GM23248 (cell line): ENCODE data around the gene PMP22.

Source experiments
- EZH2 ChIP-seq: fragments of 200-600 bp; sonication (generic); IDR thresholded peaks from 2 replicates; pipeline ENCODE4 v1.6.1; 2018; ENCODE audit warnings: antibody characterized with exemption, mild to moderate bottlenecking; ENCODE audit not compliant: insufficient read depth, poor library complexity, severe bottlenecking
- EZH2phosphoT487 ChIP-seq: fragments of 200-600 bp; sonication (generic); IDR thresholded peaks from 2 replicates; pipeline ENCODE4 v1.6.1; 2018; ENCODE audit warnings: antibody characterized with exemption, moderate library complexity, mild to moderate bottlenecking, low read depth; ENCODE audit not compliant: insufficient read depth

- TF ChIP-seq EZH2 = no peak
- TF ChIP-seq EZH2phosphoT487 = no peak
Measured at GRCh38 chr17:15250135-15250860, 14.8 kb downstream of the PMP22 start.
